H1 (cell line): ENCODE data around the gene HTD2. TPM values are rescaled to one million over a fixed set of nuclear protein-coding genes. Genes with fewer than 3 reads are reported as not detected.

Experiments
- CTCF ChIA-PET: fragments of 300-600 bp; sonication (Branson Sonifier 250); formaldehyde crosslinking; loops from one replicate; lab custom pipeline; 2021; ENCODE audit not compliant: partially characterized antibody; lab: Charles Lee
- POLR2A ChIA-PET: fragments of 300-600 bp; sonication (Branson Sonifier 250); formaldehyde crosslinking; loops from one replicate; lab custom pipeline; 2021; ENCODE audit warnings: inconsistent platforms; ENCODE audit not compliant: partially characterized antibody; lab: Charles Lee
- DNase-seq, 2 experiments: peaks; one replicate each; pipeline versions ENCODE4 v3.0.0 to v3.0.0-alpha.2; 2010 to 2022; ENCODE audit warnings: low spot score in 2 of 2, low read depth in 1 of 2, mixed read lengths in 1 of 2
- FAIRE-seq: peaks from 2 replicates; lab custom pipeline; 2011; peaks lifted over from hg19 to GRCh38; lab: Jason Lieb, UNC
- H2AFZ ChIP-seq: 2 replicates; pipeline ENCODE4 v1.8.1; 2012; ENCODE audit warnings: low read length, inconsistent platforms
- H2AK5ac ChIP-seq: 2 replicates; pipeline ENCODE4 v1.6.1; 2013; ENCODE audit warnings: low read depth, low read length
- H2BK120ac ChIP-seq: replicated peaks from 2 replicates; pipeline ENCODE3; 2013; ENCODE audit warnings: low read depth, low read length, inconsistent platforms
- H2BK12ac ChIP-seq: 2 replicates; pipeline ENCODE4 v1.6.1; 2013; ENCODE audit warnings: low read depth, low read length
- H2BK15ac ChIP-seq: 2 replicates; pipeline ENCODE4 v1.6.1; 2013; ENCODE audit warnings: low read length
- H2BK20ac ChIP-seq: 2 replicates; pipeline ENCODE4 v1.6.1; 2013; ENCODE audit warnings: low read length
- H2BK5ac ChIP-seq: 2 replicates; pipeline ENCODE4 v1.6.1; 2013; ENCODE audit warnings: low read depth, low read length
- H3K14ac ChIP-seq: 2 replicates; pipeline ENCODE4 v1.6.1; 2013; ENCODE audit warnings: inconsistent platforms; ENCODE audit not compliant: insufficient read length
- H3K18ac ChIP-seq: 2 replicates; pipeline ENCODE4 v1.6.1; 2013; ENCODE audit warnings: low read length; ENCODE audit errors: extremely low read depth
- H3K23ac ChIP-seq: 2 replicates; pipeline ENCODE4 v1.6.1; 2013; ENCODE audit warnings: inconsistent platforms; ENCODE audit not compliant: insufficient read length
- H3K23me2 ChIP-seq: 2 replicates; pipeline ENCODE4 v1.6.1; 2013; ENCODE audit warnings: low read depth, low read length
- H3K27ac ChIP-seq: 2 replicates; pipeline ENCODE4 v1.6.1; 2011; ENCODE audit warnings: low read depth, low read length, inconsistent platforms
- H3K27me3 ChIP-seq, 4 experiments: replicated peaks in 1 of 4; 1 replicate in 1 of 4; 2 replicates in 3 of 4; pipeline versions ENCODE4 v1.6.1 to v1.8.1; 2011 to 2013; ENCODE audit warnings: low read length in 3 of 4, mild to moderate bottlenecking in 3 of 4, inconsistent platforms in 2 of 4, mixed read lengths in 2 of 4, moderate library complexity in 1 of 4; ENCODE audit not compliant: control insufficient read depth in 3 of 4, insufficient read depth in 3 of 4; ENCODE audit errors: extremely low read depth in 1 of 4
- H3K36me3 ChIP-seq, 4 experiments: 2 replicates each; pipeline versions ENCODE4 v1.6.1 to v1.8.1; 2011 to 2013; ENCODE audit warnings: mild to moderate bottlenecking in 4 of 4, low read length in 3 of 4, moderate library complexity in 2 of 4, control low read depth in 1 of 4, inconsistent platforms in 1 of 4; ENCODE audit not compliant: insufficient read depth in 4 of 4, control insufficient read depth in 2 of 4
- H3K4ac ChIP-seq: replicated peaks from 2 replicates; pipeline ENCODE3; 2013; ENCODE audit warnings: low read length, low read depth, mixed read lengths, inconsistent platforms; ENCODE audit not compliant: insufficient read length
- H3K4me1 ChIP-seq, 4 experiments: replicated peaks in 1 of 4; 1 replicate in 1 of 4; 2 replicates in 3 of 4; pipeline versions ENCODE4 v1.6.1 to v1.8.1; 2011 to 2013; ENCODE audit warnings: low read length in 3 of 4, inconsistent platforms in 2 of 4, mixed read lengths in 1 of 4; ENCODE audit not compliant: insufficient read depth in 4 of 4, control insufficient read depth in 3 of 4
- H3K4me2 ChIP-seq, 2 experiments: 2 replicates each; pipeline versions ENCODE4 v1.6.1 to v1.8.1; 2011 to 2013; ENCODE audit warnings: low read depth in 2 of 2, low read length in 2 of 2, control low read depth in 1 of 2, inconsistent platforms in 1 of 2, mild to moderate bottlenecking in 1 of 2; ENCODE audit not compliant: insufficient read depth in 1 of 2
- H3K4me3 ChIP-seq, 4 experiments: fragments of 200-600, 300-600 bp in 1 of 4; sonication (generic), shearing (Covaris generic), sonication (Bioruptor Twin) in 1 of 4; 2 replicates each; pipeline versions ENCODE4 v1.5.1 to v1.8.1; 2011 to 2016; ENCODE audit warnings: low read length in 4 of 4, low read depth in 3 of 4, control low read depth in 2 of 4, inconsistent platforms in 2 of 4, mild to moderate bottlenecking in 2 of 4, mixed read lengths in 1 of 4, moderate library complexity in 1 of 4; ENCODE audit not compliant: insufficient read depth in 2 of 4; ENCODE audit errors: extremely low read depth in 1 of 4
- H3K56ac ChIP-seq: replicated peaks from 2 replicates; pipeline ENCODE3; 2013; ENCODE audit warnings: low read depth, mild to moderate bottlenecking, mixed read lengths, low read length, inconsistent platforms; ENCODE audit not compliant: insufficient read length
- H3K79me1 ChIP-seq: 2 replicates; pipeline ENCODE4 v1.6.1; 2013; ENCODE audit warnings: low read depth, low read length, control low read depth
- H3K79me2 ChIP-seq, 2 experiments: 2 replicates each; pipeline versions ENCODE4 v1.6.1 to v1.8.1; 2012 to 2013; ENCODE audit warnings: low read length in 2 of 2, mild to moderate bottlenecking in 2 of 2, inconsistent platforms in 1 of 2; ENCODE audit not compliant: insufficient read depth in 2 of 2, control insufficient read depth in 1 of 2
- H3K9ac ChIP-seq, 4 experiments: replicated peaks in 1 of 4; 1 replicate in 1 of 4; 2 replicates in 3 of 4; pipeline versions ENCODE4 v1.6.1 to v1.8.1; 2011 to 2013; ENCODE audit warnings: low read depth in 3 of 4, low read length in 3 of 4, control low read depth in 2 of 4, mild to moderate bottlenecking in 2 of 4, moderate library complexity in 2 of 4, inconsistent platforms in 1 of 4; ENCODE audit errors: extremely low read depth in 1 of 4
- H3K9me3 ChIP-seq, 2 experiments: 2 replicates each; pipeline versions ENCODE4 v1.6.1 to v1.8.1; 2012 to 2013; ENCODE audit warnings: mild to moderate bottlenecking in 2 of 2, moderate library complexity in 2 of 2, control low read depth in 1 of 2, inconsistent platforms in 1 of 2, low read depth in 1 of 2, low read length in 1 of 2, mixed read lengths in 1 of 2; ENCODE audit not compliant: insufficient read depth in 2 of 2
- H4K20me1 ChIP-seq, 2 experiments: replicated peaks in 1 of 2; 2 replicates each; pipeline versions ENCODE3 to v1.8.1; 2011 to 2013; ENCODE audit warnings: inconsistent platforms in 2 of 2, low read length in 2 of 2, mild to moderate bottlenecking in 1 of 2; ENCODE audit not compliant: insufficient read depth in 2 of 2, control insufficient read depth in 1 of 2
- H4K5ac ChIP-seq: 2 replicates; pipeline ENCODE4 v1.6.1; 2013; ENCODE audit warnings: low read length, low read depth, mixed read lengths, inconsistent platforms; ENCODE audit not compliant: insufficient read length
- H4K8ac ChIP-seq: 2 replicates; pipeline ENCODE4 v1.8.0; 2013; ENCODE audit warnings: mild to moderate bottlenecking, moderate library complexity, low read length, inconsistent platforms; ENCODE audit not compliant: insufficient read depth; ENCODE audit errors: extremely low read depth
- H4K91ac ChIP-seq: replicated peaks from 2 replicates; pipeline ENCODE3; 2013; ENCODE audit warnings: low read length, mixed read lengths, inconsistent platforms; ENCODE audit not compliant: insufficient read length
- CHD1 ChIP-seq: IDR thresholded peaks from 2 replicates; pipeline ENCODE4 v1.6.1; 2012; ENCODE audit warnings: low read depth, low read length, improper control_type of control experiment
- CREB1 ChIP-seq: IDR thresholded peaks from 2 replicates; pipeline ENCODE4 v1.6.1; 2012; ENCODE audit warnings: inconsistent platforms
- FOSL1 ChIP-seq: IDR thresholded peaks from 2 replicates; pipeline ENCODE4 v1.6.1; 2011; ENCODE audit warnings: mild to moderate bottlenecking, low read depth, low read length, moderate library complexity; ENCODE audit not compliant: insufficient read depth
- MAFK ChIP-seq: IDR thresholded peaks from 2 replicates; pipeline ENCODE4 v1.6.1; 2012; ENCODE audit warnings: low read depth, mild to moderate bottlenecking, improper control_type of control experiment, low read length
- PHF8 ChIP-seq: fragments of 200-600 bp; sonication (generic); conservative IDR thresholded peaks from 2 replicates; pipeline ENCODE4 v1.7.1; 2012; ENCODE audit warnings: low read depth, mild to moderate bottlenecking, inconsistent platforms, low read length, moderate library complexity
- POU5F1 ChIP-seq: IDR thresholded peaks from 2 replicates; pipeline ENCODE4 v1.6.1; 2011; ENCODE audit warnings: low read depth, mild to moderate bottlenecking, low read length, moderate library complexity
- SAP30 ChIP-seq: fragments of 300-600 bp; sonication (generic); IDR thresholded peaks from 2 replicates; pipeline ENCODE4 v1.7.1; 2012; ENCODE audit warnings: low read length, moderate library complexity, mild to moderate bottlenecking, inconsistent platforms; ENCODE audit not compliant: insufficient read depth, insufficient replicate concordance
- SIN3A ChIP-seq, 2 experiments: IDR thresholded peaks in 1 of 2; conservative IDR thresholded peaks in 1 of 2; 2 replicates each; pipeline ENCODE4 v1.6.1; 2011 to 2012; ENCODE audit warnings: low read length in 2 of 2, improper control_type of control experiment in 1 of 2, low read depth in 1 of 2, mild to moderate bottlenecking in 1 of 2
- TBP ChIP-seq: IDR thresholded peaks from 2 replicates; pipeline ENCODE4 v1.6.1; 2011; ENCODE audit warnings: low read depth, low read length, improper control_type of control experiment
- ZNF274 ChIP-seq: IDR thresholded peaks from 2 replicates; pipeline ENCODE4 v1.7.0; 2012; ENCODE audit warnings: low read length, borderline replicate concordance; ENCODE audit errors: extremely low read depth
- WGBS, 2 experiments: shearing (Covaris generic) in 1 of 2; methylation state at CpG; one replicate each; pipeline versions ENCODE4 v1.1.6 to v1.1.7; 2013 to 2015; ENCODE audit warnings: low lambda C conversion rate in 2 of 2, mixed read lengths in 2 of 2, inconsistent platforms in 1 of 2, low coverage in 1 of 2, missing lambda C conversion rate in 1 of 2; ENCODE audit not compliant: insufficient replicate concordance in 2 of 2, insufficient coverage in 1 of 2, insufficient read length in 1 of 2; ENCODE audit errors: extremely low coverage in 1 of 2, missing lambda C conversion rate in 1 of 2; 5-methylcytosine and 5-hydroxymethylcytosine counted together
- polyA plus RNA-seq, 7 experiments: library from polyadenylated mRNA; depleted of rRNA in 3 of 7; stranded (reverse) in 5 of 7; unstranded in 2 of 7; fragments of >200 nt in 5 of 7; fragments of 200-250 nt in 2 of 7; gene quantifications; 1 replicate in 5 of 7; 2 replicates in 1 of 7; 4 replicates in 1 of 7; pipeline versions ENCODE4 v1.2.1 to v1.2.3, GENCODE V29; 2011 to 2013; ENCODE audit warnings: missing spikeins in 2 of 7, mixed read lengths in 2 of 7
- total RNA-seq: library from RNA; stranded (reverse); fragmentation: NEBNext Ultra II Directional; extraction: Animal tissue kit (Norgen Biotek cat#: 25700); gene quantifications from 2 replicates; pipeline ENCODE4 v1.2.1, GENCODE V29; 2021
- TF ChIP-seq, protein P1 (sequence below): IDR thresholded peaks from 2 replicates; pipeline ENCODE4 v1.6.1; 2012; ENCODE audit warnings: inconsistent platforms

HTD2 gene
- total and polyA plus RNA-seq, 2 of the 8 experiments (the other 6 are each of a cell fraction or from before 2014, with no cell fraction given) = 8.8 to 10.8 TPM

DNA sequence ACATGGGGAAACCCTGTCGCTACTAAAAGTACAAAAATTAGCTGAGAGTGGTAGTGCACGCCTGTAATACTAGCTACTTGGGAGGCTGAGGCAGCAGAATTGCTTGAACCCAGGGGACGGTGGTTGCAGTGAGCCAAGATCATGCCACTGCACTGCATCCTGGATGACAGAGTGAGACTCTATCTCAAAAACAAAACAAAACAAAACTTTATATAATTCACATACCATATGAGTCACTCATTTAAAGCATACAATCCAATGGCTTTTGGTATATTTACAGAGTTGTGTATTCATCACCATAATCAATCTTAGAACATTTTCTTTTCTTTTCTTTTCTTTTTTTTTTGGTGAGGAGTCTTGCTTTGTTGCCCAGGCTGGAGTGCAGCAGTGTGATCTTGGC, 35.1 kb downstream of the HTD2 start:
- H3K23ac ChIP-seq = no peak overlapping the region
- ChIA-PET POLR2A (interaction anchor here (0.9 kb wide), 1 partner anchor 9 kb away, joined by 3 read pairs; no protein-coding TSS in a partner anchor), CTCF (interaction anchor here (1.5 kb wide), 1 partner anchor 15 kb away, joined by 3 read pairs; no protein-coding TSS in a partner anchor)
- H3K56ac ChIP-seq = no peak overlapping the region
- H2BK20ac ChIP-seq = no peak overlapping the region
- H3K4me1 ChIP-seq = no peaks in the 10 kb centered on the region
- no peak overlapping the region for H3K9ac ChIP-seq
- H2BK15ac ChIP-seq = no peak overlapping the region
- no peak overlapping the region for H3K18ac ChIP-seq
- no peak overlapping the region for H2AK5ac ChIP-seq
- no peaks in the 10 kb centered on the region for H3K9me3 ChIP-seq
- no peaks in the 10 kb centered on the region for H3K79me2 ChIP-seq
- DNase-seq (no peak), FAIRE-seq (no peak)
- no peaks in the 10 kb centered on the region; a peak in 1 of 7 replicates for H3K27me3 ChIP-seq
- H4K5ac ChIP-seq = no peak overlapping the region
- 84% methylated on average over 3 of the region's 3 CpGs; no CpG with 5 or more reads in 1 of the 2 experiments for WGBS, 2 experiments
- no peak overlapping the region for H3K4me2 ChIP-seq
- no peak for TF ChIP-seq ZNF274
- no peak for TF ChIP-seq PHF8
- TF ChIP-seq FOSL1 = no peak
- TF ChIP-seq POU5F1 = no peak
- TF ChIP-seq TBP = no peak
- no peak for TF ChIP-seq CREB1
- no peak for TF ChIP-seq SAP30
- TF ChIP-seq SIN3A (conservative IDR thresholded peaks at IDR 0.05 in 1 of 2, IDR thresholded peaks at IDR 0.05 in 1 of 2; ENCODE audit: low read depth in 1 of 2, low read length in 2 of 2) = no peak
- TF ChIP-seq CHD1 = no peak
- TF ChIP-seq MAFK = no peak
- TF ChIP-seq, protein P1, sequence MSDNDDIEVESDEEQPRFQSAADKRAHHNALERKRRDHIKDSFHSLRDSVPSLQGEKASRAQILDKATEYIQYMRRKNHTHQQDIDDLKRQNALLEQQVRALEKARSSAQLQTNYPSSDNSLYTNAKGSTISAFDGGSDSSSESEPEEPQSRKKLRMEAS = no peak
- no peak overlapping the region for H2BK120ac ChIP-seq
- H3K4me3 ChIP-seq = no peak overlapping the region
- H3K27ac ChIP-seq = no peak overlapping the region
- no peak overlapping the region for H2BK12ac ChIP-seq
- H2AFZ ChIP-seq = no peak overlapping the region
- no peak overlapping the region for H4K8ac ChIP-seq
- no peaks in the 10 kb centered on the region for H4K20me1 ChIP-seq
- no peaks in the 10 kb centered on the region; the same call in 1 of the 2 replicates for H3K23me2 ChIP-seq
- H3K36me3 ChIP-seq = no peaks in the 10 kb centered on the region
- H3K79me1 ChIP-seq = no peaks in the 10 kb centered on the region
- H3K4ac ChIP-seq = no peak overlapping the region
- no peak overlapping the region for H3K14ac ChIP-seq
- H2BK5ac ChIP-seq = no peak overlapping the region
- H4K91ac ChIP-seq = no peak overlapping the region
